Mesenchymal stem cell (in vitro differentiated cells and primary cell): ENCODE results near the gene RPLP2.

ENCODE experiments used
- DNase-seq: peaks from one replicate; pipeline ENCODE4 v3.0.0-alpha.2; 2013
- H2AFZ ChIP-seq: one replicate; pipeline ENCODE4 v1.6.1; 2013; ENCODE audit warnings: low read depth, mild to moderate bottlenecking, control low read depth, inconsistent platforms, low read length, moderate library complexity
- H2AK5ac ChIP-seq: 2 replicates; pipeline ENCODE4 v1.6.1; 2013; ENCODE audit warnings: low read length, moderate library complexity, mild to moderate bottlenecking, inconsistent platforms; ENCODE audit not compliant: severe bottlenecking
- H2BK120ac ChIP-seq: one replicate; pipeline ENCODE4 v1.6.1; 2013; ENCODE audit warnings: low read depth, mild to moderate bottlenecking, inconsistent platforms, low read length, moderate library complexity
- H2BK12ac ChIP-seq, 2 experiments: one replicate each; pipeline ENCODE4 v1.6.1; 2013; ENCODE audit warnings: inconsistent platforms in 2 of 2, low read length in 2 of 2, mild to moderate bottlenecking in 2 of 2, moderate library complexity in 2 of 2, control low read depth in 1 of 2
- H2BK15ac ChIP-seq: one replicate; pipeline ENCODE4 v1.6.1; 2013; ENCODE audit warnings: mild to moderate bottlenecking, low read depth, inconsistent platforms; ENCODE audit not compliant: poor library complexity, severe bottlenecking
- H2BK5ac ChIP-seq: 2 replicates; pipeline ENCODE4 v1.6.1; 2013; ENCODE audit warnings: low read depth, mild to moderate bottlenecking, low read length, control low read depth, inconsistent platforms; ENCODE audit not compliant: poor library complexity, severe bottlenecking
- H3K14ac ChIP-seq, 2 experiments: one replicate each; pipeline ENCODE4 v1.6.1; 2013; ENCODE audit warnings: inconsistent platforms in 2 of 2, low read length in 2 of 2, control low read depth in 1 of 2, mild to moderate bottlenecking in 1 of 2, moderate library complexity in 1 of 2
- H3K18ac ChIP-seq, 2 experiments: one replicate each; pipeline ENCODE4 v1.6.1; 2013; ENCODE audit warnings: inconsistent platforms in 2 of 2, low read length in 2 of 2, control low read depth in 1 of 2, low read depth in 1 of 2, mild to moderate bottlenecking in 1 of 2
- H3K23ac ChIP-seq, 2 experiments: one replicate each; pipeline ENCODE4 v1.6.1; 2013; ENCODE audit warnings: inconsistent platforms in 2 of 2, low read length in 2 of 2, mild to moderate bottlenecking in 2 of 2, moderate library complexity in 2 of 2, control low read depth in 1 of 2
- H3K27ac ChIP-seq: 2 replicates; pipeline ENCODE4 v1.5.1; 2013; ENCODE audit warnings: mild to moderate bottlenecking, moderate library complexity, low read length, control low read depth, inconsistent platforms; ENCODE audit not compliant: poor library complexity, severe bottlenecking
- H3K27me3 ChIP-seq, 2 experiments: 2 replicates each; pipeline versions ENCODE4 v1.6.1 to v1.7.0; 2013; ENCODE audit warnings: low read length in 2 of 2, mild to moderate bottlenecking in 2 of 2, moderate library complexity in 2 of 2, control low read depth in 1 of 2, inconsistent platforms in 1 of 2; ENCODE audit not compliant: control insufficient read depth in 1 of 2, insufficient read depth in 1 of 2
- H3K36me3 ChIP-seq, 2 experiments: 2 replicates each; pipeline versions ENCODE4 v1.6.1 to v1.7.0; 2013; ENCODE audit warnings: low read length in 2 of 2, control low read depth in 1 of 2, inconsistent platforms in 1 of 2, low read depth in 1 of 2, mild to moderate bottlenecking in 1 of 2; ENCODE audit not compliant: insufficient read depth in 2 of 2, control insufficient read depth in 1 of 2
- H3K4ac ChIP-seq, 2 experiments: one replicate each; pipeline ENCODE4 v1.6.1; 2013; ENCODE audit warnings: inconsistent platforms in 2 of 2, low read length in 2 of 2, mild to moderate bottlenecking in 2 of 2, moderate library complexity in 2 of 2, control low read depth in 1 of 2, low read depth in 1 of 2
- H3K4me1 ChIP-seq: 2 replicates; pipeline ENCODE4 v1.6.1; 2013; ENCODE audit warnings: low read depth, low read length, control low read depth; ENCODE audit not compliant: control insufficient read depth, insufficient read depth
- H3K4me2 ChIP-seq: 2 replicates; pipeline ENCODE4 v1.6.1; 2013; ENCODE audit warnings: low read length, mild to moderate bottlenecking, inconsistent platforms; ENCODE audit not compliant: poor library complexity, severe bottlenecking
- H3K4me3 ChIP-seq, 2 experiments: 2 replicates each; pipeline versions ENCODE4 v1.5.1 to v1.7.0; 2013; ENCODE audit warnings: low read length in 2 of 2, mild to moderate bottlenecking in 2 of 2, control low read depth in 1 of 2, low read depth in 1 of 2; ENCODE audit not compliant: insufficient read depth in 1 of 2
- H3K79me1 ChIP-seq: replicated peaks from 2 replicates; pipeline ENCODE4 v1.6.1; 2013; ENCODE audit warnings: mild to moderate bottlenecking, control low read depth, low read length, inconsistent platforms; ENCODE audit not compliant: poor library complexity, severe bottlenecking
- H3K9ac ChIP-seq: 2 replicates; pipeline ENCODE4 v1.7.0; 2013; ENCODE audit warnings: mild to moderate bottlenecking, low read length, moderate library complexity
- H3K9me3 ChIP-seq: 2 replicates; pipeline ENCODE4 v1.7.0; 2013; ENCODE audit warnings: mild to moderate bottlenecking, low read length; ENCODE audit not compliant: control insufficient read depth
- H4K8ac ChIP-seq: one replicate; pipeline ENCODE4 v1.6.1; 2013; ENCODE audit warnings: inconsistent platforms, mild to moderate bottlenecking, low read length, moderate library complexity
- H4K91ac ChIP-seq: one replicate; pipeline ENCODE4 v1.6.1; 2013; ENCODE audit warnings: mild to moderate bottlenecking, low read length, inconsistent platforms
- WGBS: methylation state at CpG from one replicate; pipeline ENCODE4 v1.1.7; 2013; ENCODE audit warnings: mixed read lengths; 5-methylcytosine and 5-hydroxymethylcytosine counted together

Gene RPLP2

GRCh38 chr11:802693-803466 is 6.9 kb upstream of the RPLP2 start:
- DNase-seq, result no peak
- H3K36me3 ChIP-seq, result peaks cover 48 to 54% of the 10 kb centered on the region in 2 experiments
- H2BK120ac ChIP-seq, result no peak overlapping the region
- no peak overlapping the region for H3K14ac ChIP-seq
- no peak overlapping the region for H3K27ac ChIP-seq
- no peak overlapping the region for H3K4me2 ChIP-seq
- H4K8ac ChIP-seq, result no peak overlapping the region
- peak overlapping the region in 1 of 2 experiments; percentile 84 for H3K23ac ChIP-seq
- no peak overlapping the region for H2AK5ac ChIP-seq
- H3K9me3 ChIP-seq, result no peaks in the 10 kb centered on the region
- H3K4me1 ChIP-seq, result peaks cover 27% of the 10 kb centered on the region
- no peak overlapping the region for H2AFZ ChIP-seq
- H2BK15ac ChIP-seq, result no peak overlapping the region
- peak overlapping the region in 1 of 2 experiments; percentile 91 for H3K4me3 ChIP-seq
- H2BK12ac ChIP-seq, result peak overlapping the region in 1 of 2 experiments; percentile 32
- 96% methylated on average over 28 of the region's 28 CpGs for WGBS
- H3K9ac ChIP-seq, result peak overlapping the region; percentile 88
- no peak overlapping the region for H2BK5ac ChIP-seq
- peak overlapping the region; percentile 65 for H4K91ac ChIP-seq
- no peak overlapping the region for H3K18ac ChIP-seq
- peaks cover 33% of the 10 kb centered on the region for H3K79me1 ChIP-seq
- H3K4ac ChIP-seq, result no peak overlapping the region
- no peaks in the 10 kb centered on the region for H3K27me3 ChIP-seq

DNA sequence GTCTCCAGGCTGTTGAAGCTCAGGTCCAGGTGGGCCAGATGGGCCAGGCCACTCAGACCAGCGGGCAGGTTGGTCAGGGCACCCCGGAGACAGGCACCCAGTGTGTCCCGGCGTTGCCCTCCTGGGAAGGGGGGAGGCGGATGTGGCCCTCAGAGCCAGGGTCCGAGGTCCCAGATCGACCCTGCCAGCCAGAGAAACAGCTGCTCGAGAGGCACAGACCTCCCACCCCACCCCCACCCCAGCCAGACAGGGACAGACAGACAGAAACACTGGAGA is 6.4 kb upstream of the RPLP2 start:
- Histone ChIP-seq H3K23ac (peak overlapping the region in 1 of 2 experiments; percentile 84), H3K27me3 (no peaks in the 10 kb centered on the region), H3K4me1 (peaks cover 28% of the 10 kb centered on the region), H3K9ac (peak overlapping the region; percentile 88), H3K27ac (no peak overlapping the region), H3K4ac (no peak overlapping the region), H2AK5ac (no peak overlapping the region), H3K14ac (no peak overlapping the region), H3K36me3 (peaks cover 48 to 54% of the 10 kb centered on the region in 2 experiments), H3K4me2 (no peak overlapping the region), H3K79me1 (peaks cover 34% of the 10 kb centered on the region), H3K18ac (no peak overlapping the region), H2BK12ac (peak overlapping the region in 1 of 2 experiments; percentile 32), H2BK15ac (no peak overlapping the region), H3K9me3 (no peaks in the 10 kb centered on the region), H3K4me3 (peak overlapping the region in 1 of 2 experiments; percentile 91), H4K91ac (peak overlapping the region; percentile 65), H4K8ac (no peak overlapping the region), H2AFZ (no peak overlapping the region), H2BK5ac (no peak overlapping the region), H2BK120ac (no peak overlapping the region)
- 100% methylated on average over 3 of the region's 8 CpGs for WGBS
- DNase-seq, result no peak

GRCh38 chr11:803770-804598 is 5.8 kb upstream of the RPLP2 start:
- Histone ChIP-seq H3K27me3 (no peaks in the 10 kb centered on the region), H2AFZ (no peak overlapping the region), H3K79me1 (peaks cover 33% of the 10 kb centered on the region), H2AK5ac (peak overlapping the region; percentile 49), H3K4me1 (peaks cover 30% of the 10 kb centered on the region), H3K27ac (no peak overlapping the region), H3K9ac (peak overlapping the region; percentile 88), H3K4me2 (peak overlapping the region; percentile 90), H3K4me3 (peak overlapping the region; percentile 68 to 91), H4K91ac (peak overlapping the region; percentile 78), H2BK5ac (no peak overlapping the region), H3K4ac (peak overlapping the region; percentile 35 to 92), H4K8ac (peak overlapping the region; percentile 62), H3K9me3 (no peaks in the 10 kb centered on the region), H3K23ac (peak overlapping the region in 1 of 2 experiments; percentile 97), H2BK120ac (peak overlapping the region; percentile 67), H2BK15ac (peak overlapping the region; percentile 49), H2BK12ac (peak overlapping the region in 1 of 2 experiments; percentile 95), H3K36me3 (peaks cover 46 to 52% of the 10 kb centered on the region in 2 experiments), H3K18ac (peak overlapping the region; percentile 63 to 93), H3K14ac (peak overlapping the region in 1 of 2 experiments; percentile 91)
- DNase-seq, result peak; percentile 22
- 72% methylated on average over 26 of the region's 26 CpGs for WGBS

GRCh38 chr11:804599-804964 is 5.2 kb upstream of the RPLP2 start:
- Histone ChIP-seq H3K23ac (peak overlapping the region in 1 of 2 experiments; percentile 97), H3K4me3 (peak overlapping the region; percentile 68 to 91), H3K36me3 (peaks cover 40 to 46% of the 10 kb centered on the region in 2 experiments), H2BK12ac (peak overlapping the region in 1 of 2 experiments; percentile 57), H4K91ac (peak overlapping the region; percentile 66), H3K9me3 (no peaks in the 10 kb centered on the region), H2BK120ac (peak overlapping the region; percentile 67), H3K9ac (peak overlapping the region; percentile 88), H3K79me1 (peaks cover 31% of the 10 kb centered on the region), H3K18ac (peak overlapping the region; percentile 63 to 93), H3K4me2 (peak overlapping the region; percentile 90), H2BK15ac (peak overlapping the region; percentile 70), H3K4ac (peak overlapping the region; percentile 30 to 92), H4K8ac (peak overlapping the region; percentile 62), H3K14ac (peak overlapping the region in 1 of 2 experiments; percentile 83), H2AK5ac (peak overlapping the region; percentile 49), H2AFZ (no peak overlapping the region), H3K27ac (no peak overlapping the region), H2BK5ac (peak overlapping the region; percentile 47), H3K4me1 (peaks cover 30% of the 10 kb centered on the region), H3K27me3 (no peaks in the 10 kb centered on the region)
- WGBS, result 31% methylated on average over 16 of the region's 18 CpGs
- DNase-seq, result no peak
